ENCODE results near the gene PRKN. TPM values are rescaled to one million over a fixed set of nuclear protein-coding genes. Genes with fewer than 3 reads are reported as not detected.

Gene PRKN
- total RNA-seq, 6 experiments from 2014 or later = 0.32 TPM; not detected in 5

DNA sequence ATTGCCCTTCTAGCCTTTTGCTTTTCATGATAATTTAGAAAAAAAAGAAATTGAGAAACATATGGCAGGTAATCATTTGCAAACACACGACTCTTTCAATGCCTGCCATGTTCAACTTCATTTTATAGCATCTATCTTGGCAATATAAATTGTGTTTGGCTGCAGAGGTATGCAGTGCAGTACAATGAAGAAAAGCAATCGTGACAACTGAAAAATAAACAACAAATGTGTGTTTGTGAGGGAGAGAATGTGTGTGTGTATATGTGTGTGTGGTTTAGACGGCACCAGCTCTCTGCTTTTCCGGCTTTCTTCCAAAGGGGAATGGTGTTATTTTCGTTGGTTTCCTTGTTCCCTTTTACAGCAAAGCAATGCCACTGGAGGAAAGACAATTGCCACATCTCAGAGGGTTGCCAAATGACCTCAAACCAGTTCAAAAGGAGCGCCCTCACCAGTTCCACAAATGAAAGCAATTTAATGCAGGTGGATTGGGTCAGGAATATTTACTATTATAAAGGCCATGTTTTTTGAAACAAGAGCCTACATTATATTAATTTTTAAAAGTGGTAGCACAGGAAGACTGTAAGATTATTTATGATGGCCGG, 587.2 kb downstream of the PRKN start:
- no peak for DNase-seq
- H3K4me3 Mint-ChIP-seq = no peak overlapping the region
- TF ChIP-seq, protein P1, sequence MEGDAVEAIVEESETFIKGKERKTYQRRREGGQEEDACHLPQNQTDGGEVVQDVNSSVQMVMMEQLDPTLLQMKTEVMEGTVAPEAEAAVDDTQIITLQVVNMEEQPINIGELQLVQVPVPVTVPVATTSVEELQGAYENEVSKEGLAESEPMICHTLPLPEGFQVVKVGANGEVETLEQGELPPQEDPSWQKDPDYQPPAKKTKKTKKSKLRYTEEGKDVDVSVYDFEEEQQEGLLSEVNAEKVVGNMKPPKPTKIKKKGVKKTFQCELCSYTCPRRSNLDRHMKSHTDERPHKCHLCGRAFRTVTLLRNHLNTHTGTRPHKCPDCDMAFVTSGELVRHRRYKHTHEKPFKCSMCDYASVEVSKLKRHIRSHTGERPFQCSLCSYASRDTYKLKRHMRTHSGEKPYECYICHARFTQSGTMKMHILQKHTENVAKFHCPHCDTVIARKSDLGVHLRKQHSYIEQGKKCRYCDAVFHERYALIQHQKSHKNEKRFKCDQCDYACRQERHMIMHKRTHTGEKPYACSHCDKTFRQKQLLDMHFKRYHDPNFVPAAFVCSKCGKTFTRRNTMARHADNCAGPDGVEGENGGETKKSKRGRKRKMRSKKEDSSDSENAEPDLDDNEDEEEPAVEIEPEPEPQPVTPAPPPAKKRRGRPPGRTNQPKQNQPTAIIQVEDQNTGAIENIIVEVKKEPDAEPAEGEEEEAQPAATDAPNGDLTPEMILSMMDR (IDR thresholded peaks at IDR 0.05) = no peak
- no peak overlapping the region for H3K27ac Mint-ChIP-seq
- peaks cover 59% of the 10 kb centered on the region for H3K9me3 Mint-ChIP-seq
- no peaks in the 10 kb centered on the region for H3K36me3 Mint-ChIP-seq (ENCODE audit: low read depth)
- no peaks in the 10 kb centered on the region for H3K4me1 Mint-ChIP-seq (ENCODE audit: low read depth)
- H3K27me3 Mint-ChIP-seq (ENCODE audit: insufficient read depth) = no peaks in the 10 kb centered on the region

DNA sequence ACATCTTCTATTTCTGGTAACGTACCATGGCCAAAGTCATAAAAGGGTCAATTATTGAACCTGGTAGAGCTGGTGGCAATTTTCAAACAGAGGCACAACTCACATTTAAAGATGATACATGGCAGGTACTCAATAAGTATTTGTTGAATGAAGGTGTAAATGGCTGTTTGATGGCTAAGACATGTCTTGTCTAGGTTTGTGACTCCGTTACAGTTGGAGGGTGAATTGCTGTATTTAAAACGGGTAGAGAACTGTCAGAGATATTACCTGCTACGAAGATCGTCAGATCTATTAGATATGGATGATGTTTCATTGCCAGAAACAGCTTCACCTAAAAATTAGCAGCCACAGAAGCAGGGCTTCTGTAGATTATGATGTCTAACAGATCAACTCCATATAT, 601.9 kb downstream of the PRKN start:
- DNase-seq = no peak
- peaks cover 5% of the 10 kb centered on the region for H3K36me3 Mint-ChIP-seq (ENCODE audit: low read depth)
- H3K27ac Mint-ChIP-seq = no peak overlapping the region

DNA sequence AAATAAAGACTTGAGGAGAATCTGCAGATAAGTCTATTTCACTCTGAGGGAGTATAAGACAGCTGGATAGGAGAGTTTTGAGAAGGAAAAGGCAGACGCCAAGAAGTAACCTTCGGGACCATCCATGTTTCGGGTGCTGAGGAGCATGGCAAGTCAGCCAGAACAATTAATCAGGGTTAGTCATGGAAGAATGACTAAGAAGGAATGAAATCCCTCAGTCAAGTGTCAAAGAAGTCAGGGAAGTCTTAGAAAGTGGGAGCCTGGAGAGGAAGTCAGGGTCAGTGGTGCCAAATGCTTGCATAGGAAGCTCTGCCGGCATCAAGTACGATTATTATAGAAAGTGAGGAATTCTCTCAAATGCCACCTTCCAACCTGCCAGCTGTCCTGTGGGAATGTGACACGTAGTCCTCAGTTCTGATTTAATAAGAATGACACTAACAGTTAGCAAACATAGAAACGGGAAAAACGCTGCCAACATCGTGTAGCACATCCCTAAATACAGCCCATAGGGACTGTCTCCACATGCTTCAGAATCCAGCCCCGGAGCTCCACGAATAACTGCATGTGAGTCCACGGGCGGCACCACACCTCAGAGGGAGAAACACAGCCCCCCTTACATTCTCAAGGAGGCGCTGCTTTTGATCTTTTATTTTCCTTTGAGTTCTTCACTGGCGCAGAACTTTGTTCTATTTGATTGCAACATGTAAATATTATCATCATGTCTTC, 602.7 kb downstream of the PRKN start:
- Mint-ChIP-seq H3K9me3 (peaks cover 61% of the 10 kb centered on the region), H3K27ac (no peak overlapping the region), H3K36me3 (ENCODE audit: low read depth) (peaks cover 5% of the 10 kb centered on the region), H3K4me1 (ENCODE audit: low read depth) (no peaks in the 10 kb centered on the region), H3K27me3 (ENCODE audit: insufficient read depth) (no peaks in the 10 kb centered on the region; the same call in 1 of the 2 replicates), H3K4me3 (no peak overlapping the region)
- no peak for DNase-seq
- TF ChIP-seq, protein P1 (IDR thresholded peaks at IDR 0.05) = no peak

More for the DNA sequence above, 601.9 kb downstream of the PRKN start:
- no peaks in the 10 kb centered on the region for H3K4me1 Mint-ChIP-seq (ENCODE audit: low read depth)
- no peak overlapping the region for H3K4me3 Mint-ChIP-seq
- H3K27me3 Mint-ChIP-seq (ENCODE audit: insufficient read depth) = no peaks in the 10 kb centered on the region; the same call in 1 of the 2 replicates
- peaks cover 65% of the 10 kb centered on the region for H3K9me3 Mint-ChIP-seq
- TF ChIP-seq, protein P1 (IDR thresholded peaks at IDR 0.05) = no peak

DNA sequence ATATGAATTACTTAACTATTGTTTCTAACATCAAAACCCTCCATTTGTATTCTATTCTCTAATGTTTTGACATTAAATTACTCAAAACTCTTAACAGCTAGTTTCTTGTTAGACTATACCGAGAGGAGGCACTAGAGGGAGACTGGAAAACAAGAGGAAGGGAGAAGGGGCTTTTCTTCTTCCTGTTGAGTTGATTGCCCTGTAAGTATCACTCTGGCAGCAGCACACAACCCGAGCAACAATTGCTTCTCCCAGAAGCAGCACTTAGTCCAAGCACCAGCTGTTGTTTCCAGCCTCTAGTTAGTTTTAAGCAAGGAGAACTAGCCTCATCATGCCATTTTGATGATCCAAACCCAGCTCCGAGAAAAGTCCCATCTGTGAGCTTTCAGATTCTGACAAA, 603.8 kb downstream of the PRKN start:
- no peak for DNase-seq
- no peak overlapping the region for H3K4me3 Mint-ChIP-seq
- H3K4me1 Mint-ChIP-seq (ENCODE audit: low read depth) = no peaks in the 10 kb centered on the region
- H3K27me3 Mint-ChIP-seq (ENCODE audit: insufficient read depth) = no peaks in the 10 kb centered on the region; the same call in 1 of the 2 replicates
- TF ChIP-seq, protein P1 (IDR thresholded peaks at IDR 0.05) = no peak
- peaks cover 5% of the 10 kb centered on the region for H3K36me3 Mint-ChIP-seq (ENCODE audit: low read depth)
- H3K9me3 Mint-ChIP-seq = peaks cover 72% of the 10 kb centered on the region
- H3K27ac Mint-ChIP-seq = no peak overlapping the region

DNA sequence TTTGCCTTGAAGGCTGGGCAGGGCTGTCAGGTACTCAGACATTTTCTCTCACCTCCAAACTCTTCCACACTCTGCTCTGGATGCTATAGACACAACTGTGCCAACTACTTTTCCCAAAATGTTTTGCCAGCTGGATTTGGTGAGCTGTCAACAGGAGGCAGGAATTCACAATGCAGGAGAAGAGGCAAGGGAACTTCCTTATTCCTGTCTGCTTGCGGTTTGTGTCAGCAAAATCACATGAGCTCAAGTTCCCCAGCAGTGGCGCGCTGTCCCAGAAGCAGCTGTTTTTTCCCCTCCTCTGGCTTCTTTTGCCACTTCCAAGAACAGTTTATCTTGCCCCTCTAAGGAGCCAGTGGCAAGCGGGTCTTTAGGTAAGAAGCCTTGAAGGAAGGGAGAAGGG, 608.2 kb downstream of the PRKN start:
- peaks cover 61% of the 10 kb centered on the region for H3K9me3 Mint-ChIP-seq
- no peak for DNase-seq
- H3K4me1 Mint-ChIP-seq (ENCODE audit: low read depth) = no peaks in the 10 kb centered on the region
- no peaks in the 10 kb centered on the region; the same call in 1 of the 2 replicates for H3K27me3 Mint-ChIP-seq (ENCODE audit: insufficient read depth)
- no peak overlapping the region for H3K27ac Mint-ChIP-seq
- no peak overlapping the region for H3K4me3 Mint-ChIP-seq
- TF ChIP-seq, protein P1 (IDR thresholded peaks at IDR 0.05) = no peak
- no peaks in the 10 kb centered on the region; the same call in none of the 2 replicates for H3K36me3 Mint-ChIP-seq (ENCODE audit: low read depth)
